HG03039 (cell line): ENCODE results near the gene SCP2.

ENCODE experiments used
- ATAC-seq: cut with Tn5 transposase; IDR thresholded peaks from one replicate; pipeline ENCODE4 v1.9.1; 2021; ENCODE audit warnings: mild to moderate bottlenecking, moderate library complexity; ENCODE audit not compliant: unreplicated experiment

The SCP2 gene

DNA sequence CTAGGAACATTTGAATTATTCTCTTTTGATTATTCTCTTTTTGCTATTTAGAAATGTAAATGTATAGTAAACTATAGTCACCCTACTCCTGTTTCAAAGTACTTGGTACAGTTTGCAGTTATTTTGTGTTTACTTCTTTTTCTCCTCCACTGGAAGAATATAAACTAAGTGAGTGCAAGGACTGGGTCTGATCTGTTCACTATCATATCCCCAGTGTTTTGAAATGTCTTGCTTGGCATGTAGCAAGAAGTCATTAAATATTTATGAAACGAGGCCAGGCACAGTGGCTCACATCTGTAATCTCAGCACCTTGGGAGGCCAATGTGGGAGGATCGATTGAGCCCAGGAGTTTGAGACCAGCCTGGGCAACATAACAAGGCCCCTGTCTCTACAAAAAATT lies 99.2 kb downstream of the SCP2 start:
- ATAC-seq, result no peak

DNA sequence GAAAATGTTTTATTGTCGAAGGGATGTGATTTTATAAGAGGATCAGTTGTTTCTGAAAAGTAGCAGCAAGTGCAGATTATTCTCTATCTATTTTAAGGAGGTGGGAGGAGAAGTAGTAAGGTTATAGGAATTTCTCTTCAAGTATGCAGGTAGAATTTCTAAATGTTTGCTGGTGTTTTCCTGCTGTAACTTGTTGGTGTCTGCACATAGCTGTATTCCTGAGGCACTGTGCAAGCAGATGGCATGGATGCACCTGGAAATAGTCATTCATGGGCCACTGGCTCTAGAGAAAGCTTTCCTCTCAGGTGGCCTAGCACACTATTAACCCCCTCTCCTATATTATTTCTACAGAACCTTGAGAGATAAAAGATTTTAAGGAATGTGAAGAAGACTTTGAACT lies 104.7 kb downstream of the SCP2 start:
- ATAC-seq, result no peak

DNA sequence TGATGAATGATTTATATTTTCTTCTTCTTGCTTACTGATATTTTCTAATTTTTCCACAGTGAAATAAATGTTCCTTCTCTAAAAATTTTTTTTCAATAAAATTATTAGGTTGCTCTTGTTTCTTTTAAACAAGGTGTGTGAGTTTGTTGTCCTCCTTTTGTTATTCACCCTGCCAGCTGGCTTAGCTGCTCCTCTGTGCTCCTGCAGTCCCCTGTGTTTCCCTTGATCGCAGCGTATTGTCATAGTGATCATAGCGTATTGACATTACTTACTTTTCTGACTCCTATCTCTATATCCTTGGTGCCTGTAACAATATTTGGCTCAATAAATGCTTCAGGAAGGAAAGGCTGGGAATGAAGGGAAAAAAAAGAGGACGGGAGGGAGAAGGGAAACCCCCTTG lies 110.1 kb downstream of the SCP2 start:
- no peak for ATAC-seq

DNA sequence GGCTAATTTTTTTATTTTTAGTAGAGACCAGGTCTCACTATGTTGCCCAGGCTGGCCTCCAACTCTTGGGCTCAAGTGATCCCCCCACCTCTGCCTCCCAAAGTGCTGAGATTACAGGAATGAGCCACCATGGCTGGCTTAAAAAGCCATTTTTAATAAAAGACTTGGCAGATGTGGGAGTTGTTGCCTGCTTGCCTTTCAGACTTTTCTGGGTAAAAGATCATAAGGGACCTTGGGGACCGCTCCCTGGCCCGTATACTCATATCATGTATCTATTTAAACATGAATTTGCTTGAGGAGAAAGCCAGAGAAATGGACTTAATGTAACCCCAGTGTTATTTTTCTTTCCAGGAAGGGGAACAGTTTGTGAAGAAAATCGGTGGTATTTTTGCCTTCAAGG lies 111.5 kb downstream of the SCP2 start:
- ATAC-seq, result no peak

DNA sequence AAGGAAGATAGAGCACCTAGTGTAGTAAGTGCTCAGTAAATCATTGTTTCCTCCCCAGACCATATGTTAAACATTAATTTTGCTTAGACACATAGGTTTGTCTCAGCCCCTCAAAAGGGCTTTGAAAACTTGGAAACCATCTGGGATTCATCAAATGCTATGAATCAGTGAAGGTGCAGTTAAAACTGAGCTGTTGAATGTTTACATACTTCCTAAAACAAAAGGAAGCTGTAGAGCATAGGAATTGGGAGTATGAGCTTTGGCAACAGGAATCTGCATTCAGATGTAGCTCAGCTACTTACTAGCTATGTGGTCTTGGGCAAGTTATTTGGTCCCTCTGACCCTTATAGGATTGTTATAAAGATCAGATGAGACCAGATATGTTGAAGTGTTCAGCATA lies 116.2 kb downstream of the SCP2 start:
- ATAC-seq, result no peak

DNA sequence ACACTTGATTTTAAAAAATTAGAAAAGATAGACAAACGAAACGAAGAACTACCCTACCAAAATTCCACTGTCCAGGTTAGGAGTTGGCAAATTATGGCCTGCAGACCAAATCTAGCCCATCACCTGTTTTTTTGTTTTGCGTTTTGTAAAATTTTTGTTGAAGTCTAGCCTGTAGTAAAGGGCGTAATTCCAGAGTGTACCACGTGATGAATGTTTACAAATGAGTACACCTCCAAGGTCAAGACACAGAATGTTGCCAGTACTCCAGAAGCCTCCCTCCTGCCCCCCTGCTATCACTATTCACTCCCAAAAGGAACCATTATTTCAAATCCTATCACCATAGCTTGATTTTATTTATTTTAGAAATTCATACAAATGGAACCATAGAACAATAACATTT lies 117.8 kb downstream of the SCP2 start:
- no peak for ATAC-seq

DNA sequence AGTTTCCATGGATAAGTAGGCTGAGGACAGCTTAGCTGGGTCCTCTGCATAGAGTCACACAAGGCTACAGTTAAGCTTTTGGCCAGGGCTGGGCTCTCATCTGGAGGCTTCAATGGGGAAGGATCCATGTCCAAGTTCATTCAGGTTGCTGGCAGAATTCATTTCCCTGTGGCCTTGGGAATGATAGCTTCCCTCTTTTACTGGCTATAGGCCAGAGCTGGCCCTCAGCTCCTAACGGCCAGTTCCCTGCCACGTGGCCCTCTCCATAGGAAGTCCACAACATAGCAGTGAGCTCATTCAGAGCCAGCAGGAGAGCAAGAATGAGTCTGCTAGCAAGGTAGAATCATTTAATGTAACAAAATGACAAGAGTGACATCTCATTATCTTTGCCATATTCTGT lies 119.9 kb downstream of the SCP2 start:
- ATAC-seq, result no peak

DNA sequence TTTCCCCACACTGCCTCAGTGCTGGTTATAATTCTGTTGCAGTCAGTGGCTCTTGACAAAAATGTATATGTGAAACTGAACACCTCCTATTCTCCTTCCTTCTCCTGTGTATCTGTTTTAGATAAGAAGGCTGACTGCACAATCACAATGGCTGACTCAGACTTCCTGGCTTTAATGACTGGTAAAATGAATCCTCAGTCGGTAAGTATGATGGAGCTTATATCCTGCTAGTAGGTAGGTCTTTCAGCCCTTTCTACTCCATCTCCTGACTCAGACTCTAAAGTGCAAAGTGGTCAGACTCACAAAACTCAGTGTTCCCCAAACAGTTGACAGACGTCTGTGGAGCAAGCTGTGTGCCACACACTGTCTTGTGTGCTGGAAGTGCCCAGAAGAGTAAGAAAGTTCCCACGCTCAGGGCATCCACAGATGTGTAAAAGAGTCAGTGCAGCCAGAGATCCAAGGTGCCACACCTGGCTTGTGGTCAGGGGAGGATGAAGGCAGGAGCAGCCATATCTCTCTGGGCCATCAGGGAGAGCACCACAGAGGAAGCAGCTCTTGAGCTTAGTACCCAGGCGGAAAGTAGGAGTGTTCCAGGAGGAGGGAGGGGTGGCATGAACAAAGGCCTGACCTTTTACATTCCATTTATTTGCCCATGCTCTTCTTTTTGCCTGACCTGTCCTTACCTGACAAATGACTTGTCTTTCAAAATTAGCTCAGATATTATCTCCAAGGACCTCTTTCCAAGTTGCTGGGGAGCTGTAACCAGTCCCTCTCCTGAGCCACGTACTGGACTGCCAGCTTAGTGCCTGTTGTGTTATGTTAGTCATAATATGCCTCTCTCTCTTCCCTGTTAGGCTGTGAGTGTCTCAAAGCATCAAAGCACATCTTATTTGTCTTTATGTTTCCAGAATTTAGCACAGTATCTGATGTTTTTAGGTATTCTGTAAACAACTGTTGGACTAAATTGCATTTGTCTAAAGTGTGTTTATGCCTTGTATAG lies 121.0 kb downstream of the SCP2 start:
- no peak for ATAC-seq

DNA sequence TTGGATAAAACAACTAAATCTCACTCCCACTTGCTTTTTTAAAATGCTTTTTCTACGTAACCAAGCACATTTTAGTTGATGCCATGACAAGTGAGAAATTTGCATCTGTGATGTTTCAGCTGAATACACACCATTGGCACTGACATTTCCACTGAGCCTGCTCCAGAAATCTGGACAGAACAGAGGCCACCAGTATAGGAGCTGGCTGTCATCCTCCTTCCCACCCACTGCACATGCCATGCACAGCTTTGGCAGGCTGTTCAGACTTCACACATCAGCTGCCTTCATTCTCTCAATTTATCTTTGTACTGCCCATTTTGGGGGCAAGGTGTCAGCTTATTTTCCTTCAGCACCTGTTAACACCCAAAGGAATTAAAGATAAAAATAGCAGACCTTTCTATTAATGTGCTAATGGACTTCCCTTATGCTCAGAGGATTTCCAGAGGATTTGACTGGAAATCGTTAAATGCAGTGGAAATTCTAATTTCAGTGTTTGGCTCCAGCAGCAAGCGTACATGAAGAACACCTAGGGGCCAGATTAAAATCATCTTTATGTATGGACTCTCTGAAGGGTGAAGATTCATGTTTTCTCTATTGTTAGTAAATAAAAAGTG lies 122.0 kb downstream of the SCP2 start:
- no peak for ATAC-seq

DNA sequence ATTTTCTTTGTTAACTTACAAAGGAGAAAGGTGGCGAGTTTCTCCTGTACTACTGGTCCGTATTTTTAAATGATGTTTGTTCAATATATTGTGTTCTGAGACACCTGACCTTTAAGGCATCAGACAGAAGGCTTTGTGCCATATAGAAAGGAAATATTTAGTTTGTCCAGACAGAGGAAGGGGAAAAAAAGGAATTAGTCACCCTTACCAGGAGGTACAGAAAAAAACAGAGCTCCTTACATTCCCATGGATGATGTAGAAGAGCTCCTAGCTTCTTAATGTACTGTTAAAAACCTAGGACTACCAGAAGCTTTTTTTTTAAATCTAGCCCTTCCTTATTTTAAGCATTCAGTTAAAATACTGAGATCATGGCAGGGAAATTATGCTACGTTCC lies 122.5 kb downstream of the SCP2 start:
- ATAC-seq, result no peak

DNA sequence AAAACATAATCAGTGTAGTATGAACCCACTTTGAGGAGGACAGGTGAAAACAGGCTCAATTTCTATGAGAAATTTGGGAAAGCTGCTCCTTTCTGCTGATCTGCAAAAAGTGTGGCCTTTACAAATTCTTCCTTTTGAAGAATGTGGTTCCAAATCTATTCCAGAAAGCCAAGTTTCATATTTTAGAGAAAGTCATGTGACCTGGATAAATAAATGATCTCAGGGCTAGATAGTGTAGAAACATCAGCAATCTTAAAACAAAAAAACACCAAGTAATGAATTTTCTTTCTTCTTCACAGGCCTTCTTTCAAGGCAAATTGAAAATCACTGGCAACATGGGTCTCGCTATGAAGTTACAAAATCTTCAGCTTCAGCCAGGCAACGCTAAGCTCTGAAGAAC lies 123.2 kb downstream of the SCP2 start:
- no peak for ATAC-seq

DNA sequence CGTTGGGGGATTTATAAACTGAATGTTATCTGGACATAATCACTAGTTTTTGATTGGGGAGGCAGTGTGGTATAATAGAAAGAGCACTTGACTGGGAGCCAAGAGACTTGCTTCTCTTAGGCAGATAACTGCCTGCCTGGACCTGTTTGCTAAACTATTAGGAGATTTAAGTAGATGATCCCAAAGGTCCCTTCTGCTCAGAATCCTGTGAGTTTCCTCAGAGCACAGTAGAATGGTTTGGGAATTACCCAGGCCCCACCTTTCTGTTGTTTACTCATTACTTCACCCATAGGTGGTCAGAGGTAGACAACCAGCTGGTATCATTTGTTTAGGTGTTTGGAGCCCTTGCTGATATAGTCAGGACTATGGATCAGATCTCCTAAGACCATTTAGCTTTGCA lies 124.6 kb downstream of the SCP2 start:
- no peak for ATAC-seq

DNA sequence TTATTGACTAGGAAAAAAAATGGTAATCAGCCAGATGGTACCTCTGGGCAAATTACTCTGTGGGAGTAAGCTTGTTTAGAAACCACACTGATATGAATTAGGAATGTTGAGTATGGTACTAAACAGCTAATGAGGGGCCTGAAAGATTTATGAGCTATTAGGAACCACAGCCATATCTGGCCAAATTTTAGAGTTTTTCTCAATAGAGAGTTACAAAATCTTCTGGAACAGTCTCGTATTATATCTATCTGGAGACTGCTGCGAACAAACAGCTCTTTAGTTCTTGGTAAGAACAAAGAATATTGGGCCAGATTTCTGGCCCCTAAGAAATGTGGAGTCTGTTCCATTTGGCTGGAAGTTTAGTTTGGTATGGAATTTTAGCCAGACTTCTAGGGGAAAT lies 130.1 kb downstream of the SCP2 start:
- ATAC-seq, result no peak

DNA sequence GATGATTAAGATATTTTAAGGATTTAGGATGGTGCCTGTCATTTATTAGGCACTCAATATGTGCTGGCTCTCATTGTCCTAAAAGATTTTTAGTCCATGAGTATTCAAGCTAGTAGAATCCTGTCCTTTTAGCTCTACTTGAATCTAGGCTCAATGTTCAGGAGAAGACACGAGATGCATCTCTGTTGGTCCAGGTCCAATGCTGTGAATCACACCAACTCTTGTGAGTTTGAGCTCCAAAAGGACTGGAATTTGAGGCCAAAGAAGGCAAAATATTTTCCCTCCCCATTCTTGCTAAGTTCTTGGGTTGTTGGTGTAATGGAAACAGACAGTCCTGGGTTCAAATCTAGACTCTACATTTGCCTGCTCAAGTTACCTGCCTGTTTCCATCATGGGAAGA lies 133.5 kb downstream of the SCP2 start:
- ATAC-seq, result no peak

DNA sequence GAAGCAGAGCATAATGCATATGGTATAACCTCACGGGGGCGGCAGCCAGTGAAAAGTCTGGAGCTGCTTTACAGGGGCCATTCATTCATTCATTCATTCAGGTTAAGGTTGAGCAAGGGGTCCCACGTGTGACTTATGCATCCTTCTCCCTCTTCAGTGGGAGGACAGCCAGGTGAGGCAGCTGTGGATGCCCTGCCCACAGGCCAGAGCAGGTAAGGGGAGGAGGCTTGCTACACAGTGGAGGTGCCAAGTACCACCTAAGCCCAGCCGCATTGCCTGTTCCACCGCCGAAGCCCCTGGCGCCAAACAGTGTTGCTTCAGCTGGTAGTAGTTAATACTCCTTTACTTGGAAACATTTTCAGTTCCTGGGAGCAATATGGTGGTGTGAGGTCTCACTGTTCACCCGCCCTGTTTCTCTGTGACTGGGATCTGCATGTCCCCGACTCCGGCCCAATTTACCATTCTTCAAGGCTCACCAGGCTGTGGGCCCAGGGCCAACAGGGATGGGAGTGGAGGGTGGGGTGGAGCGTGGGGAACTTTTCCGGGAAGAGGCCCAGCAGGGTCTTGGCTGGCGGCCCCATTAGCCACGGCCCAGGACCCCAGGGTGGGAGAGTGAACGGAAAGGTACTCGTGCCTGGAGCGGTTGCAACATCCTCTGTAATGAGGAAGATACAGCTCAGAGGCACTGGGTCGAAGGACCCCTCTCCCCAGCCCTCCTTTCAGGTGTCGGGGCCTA lies 134.2 kb downstream of the SCP2 start:
- ATAC-seq, result no peak

DNA sequence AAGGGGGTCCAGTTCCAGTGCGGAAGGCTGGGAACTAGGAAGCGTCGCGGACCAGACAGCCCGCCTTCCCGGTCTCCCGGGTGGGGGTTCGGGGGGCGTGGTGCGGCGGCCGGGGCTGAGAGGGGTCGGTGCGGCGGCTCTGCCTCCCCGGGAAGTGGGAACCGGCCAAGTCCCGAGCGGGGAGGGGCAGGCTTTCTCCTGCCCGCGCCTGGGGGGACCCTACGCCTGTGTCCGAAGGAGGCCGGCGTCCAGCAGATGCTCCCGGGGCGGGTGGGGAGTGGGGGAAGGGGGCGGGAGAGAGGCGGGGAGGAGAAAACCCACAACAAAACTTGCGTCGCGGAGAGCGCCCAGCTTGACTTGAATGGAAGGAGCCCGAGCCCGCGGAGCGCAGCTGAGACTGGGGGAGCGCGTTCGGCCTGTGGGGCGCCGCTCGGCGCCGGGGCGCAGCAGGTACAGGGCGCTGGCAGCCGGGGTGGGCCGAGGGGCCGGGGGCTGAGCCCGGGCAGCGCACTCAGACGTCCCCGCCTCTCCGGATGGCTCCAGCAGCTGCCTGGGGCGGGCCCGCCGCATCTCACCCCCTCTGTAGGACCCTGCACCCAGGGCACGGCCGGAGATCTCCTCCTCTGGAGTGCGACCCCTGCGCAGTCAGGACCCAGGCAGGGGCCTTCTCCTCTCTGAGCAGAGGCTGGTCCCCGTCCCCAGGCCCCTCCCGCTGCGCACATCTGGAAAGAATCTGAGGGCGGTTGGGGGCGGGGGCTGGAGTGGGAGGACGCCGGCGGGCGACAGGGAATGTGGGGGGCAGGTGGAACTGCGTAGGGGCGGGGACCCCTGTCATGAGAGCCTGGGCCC lies 135.0 kb downstream of the SCP2 start, which contains the start of gene PODN:
Gene PODN (plus strand): TSS at position 355 of the 849 bp plus-strand sequence. CDS start 7,643 bp downstream, outside the sequence.
- no peak for ATAC-seq

DNA sequence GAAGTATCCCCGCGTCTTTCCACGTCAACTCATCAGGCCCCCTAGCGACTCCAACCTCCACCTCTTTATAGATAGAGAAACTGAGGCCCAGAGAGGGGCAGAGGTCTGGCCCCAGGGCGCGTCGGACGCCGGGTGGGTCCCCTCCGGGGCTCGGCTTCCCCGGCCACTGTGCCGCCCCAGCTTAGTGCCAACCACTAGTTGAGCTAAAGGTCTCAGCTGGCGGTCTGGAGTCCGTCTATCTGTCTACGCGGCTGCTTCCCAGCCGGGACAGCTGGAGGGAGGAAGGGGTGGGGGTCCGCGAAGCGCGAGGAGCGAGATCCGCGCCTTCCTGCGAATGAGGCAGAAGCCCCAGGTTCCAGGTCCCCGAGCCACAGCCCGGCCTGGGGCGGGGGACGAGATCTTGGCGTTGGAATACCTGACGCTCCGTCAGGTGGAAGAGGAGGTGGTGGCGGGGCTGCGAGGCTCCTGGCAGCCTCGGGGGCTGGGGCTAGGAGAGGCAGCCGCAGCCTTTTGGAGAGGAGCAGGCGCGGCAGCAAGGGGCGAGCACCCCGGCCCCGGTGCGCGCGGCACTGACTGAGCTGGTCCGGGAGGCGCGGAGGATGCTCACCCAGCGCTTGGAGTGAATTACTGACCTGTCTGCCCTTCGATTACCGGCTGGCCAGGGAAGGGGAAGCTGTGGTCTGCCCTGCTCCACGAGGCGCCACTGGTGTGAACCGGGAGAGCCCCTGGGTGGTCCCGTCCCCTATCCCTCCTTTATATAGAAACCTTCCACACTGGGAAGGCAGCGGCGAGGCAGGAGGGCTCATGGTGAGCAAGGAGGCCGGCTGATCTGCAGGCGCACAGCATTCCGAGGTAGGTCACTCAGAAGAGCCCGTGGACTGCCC lies 135.9 kb downstream of the SCP2 start:
- ATAC-seq, result no peak

DNA sequence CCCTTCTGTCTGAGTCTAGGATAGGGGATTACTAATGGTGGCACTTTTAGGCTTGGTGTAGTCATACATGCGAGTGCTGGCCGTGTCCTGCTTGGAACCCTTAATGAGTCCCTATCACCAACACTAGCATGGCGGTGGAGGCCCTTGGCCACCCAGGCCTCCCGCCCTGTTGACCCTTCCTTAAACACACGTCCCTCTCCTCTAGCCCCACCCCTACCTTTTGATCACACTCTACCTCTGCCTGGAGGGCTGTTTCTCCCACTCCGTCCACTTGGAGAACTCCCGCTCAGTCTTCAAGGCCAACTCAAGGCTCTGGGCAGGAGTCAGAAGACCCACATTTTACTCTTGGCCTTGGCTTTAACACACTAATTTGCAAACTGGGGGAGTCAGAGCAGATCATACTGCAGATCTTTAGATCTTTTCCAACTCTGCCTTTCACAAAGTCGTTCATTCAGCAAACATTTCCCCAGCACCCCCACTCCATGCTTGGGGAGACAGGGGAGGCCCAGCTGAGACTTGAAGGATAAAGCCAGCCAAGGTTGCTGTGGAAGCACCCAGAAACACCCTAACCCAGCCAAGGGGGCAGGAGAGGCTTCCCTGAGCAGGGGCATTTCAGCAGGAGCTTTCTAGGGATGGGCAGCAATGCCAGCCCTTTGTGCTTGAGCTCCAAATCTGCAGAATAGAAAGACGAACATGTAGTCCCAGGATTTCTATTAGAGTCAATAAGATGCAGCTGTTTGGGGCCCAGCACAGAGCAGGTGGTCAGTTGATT lies 136.9 kb downstream of the SCP2 start:
- no peak for ATAC-seq

DNA sequence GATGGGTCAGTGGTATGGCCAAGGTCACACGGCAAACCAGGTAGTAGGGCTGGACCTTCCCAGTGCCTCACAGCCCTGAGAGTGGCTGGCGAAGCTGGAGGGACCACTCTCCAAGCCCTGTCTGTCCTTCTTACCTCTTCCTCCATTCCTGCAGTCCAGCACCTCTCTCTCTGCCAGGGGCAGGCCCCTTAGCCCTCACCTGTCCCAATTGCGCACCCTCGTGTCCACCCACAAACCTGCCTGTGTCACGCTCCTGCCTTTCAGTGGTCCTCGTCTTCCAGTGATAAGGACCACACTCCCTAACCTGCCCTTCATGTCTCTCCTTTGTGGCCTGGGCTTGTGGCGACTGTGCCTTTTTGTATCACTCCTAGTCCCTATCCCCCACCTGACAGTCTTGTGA lies 138.3 kb downstream of the SCP2 start:
- no peak for ATAC-seq
